Tongue (tissue), 2 donors: ENCODE measurements around the gene KRT76. TPM values are rescaled to one million over a fixed set of nuclear protein-coding genes. Genes with fewer than 3 reads are reported as not detected.
"Not testable (repeated sequence)": the region's sequence is repeated elsewhere in the genome, so short reads cannot be mapped to it uniquely, and the experiment has no call there.

Experiments
- DNase-seq: peaks from one replicate; pipeline ENCODE4 v3.0.0-alpha.2; 2015
- total RNA-seq: library from RNA; depleted of rRNA; stranded (reverse); fragments of >200 nt; gene quantifications from one replicate; pipeline ENCODE4 v1.2.3, GENCODE V29; 2014

KRT76 gene
- total RNA-seq, 1 donor from 2014 or later, result 0.31 TPM

DNA sequence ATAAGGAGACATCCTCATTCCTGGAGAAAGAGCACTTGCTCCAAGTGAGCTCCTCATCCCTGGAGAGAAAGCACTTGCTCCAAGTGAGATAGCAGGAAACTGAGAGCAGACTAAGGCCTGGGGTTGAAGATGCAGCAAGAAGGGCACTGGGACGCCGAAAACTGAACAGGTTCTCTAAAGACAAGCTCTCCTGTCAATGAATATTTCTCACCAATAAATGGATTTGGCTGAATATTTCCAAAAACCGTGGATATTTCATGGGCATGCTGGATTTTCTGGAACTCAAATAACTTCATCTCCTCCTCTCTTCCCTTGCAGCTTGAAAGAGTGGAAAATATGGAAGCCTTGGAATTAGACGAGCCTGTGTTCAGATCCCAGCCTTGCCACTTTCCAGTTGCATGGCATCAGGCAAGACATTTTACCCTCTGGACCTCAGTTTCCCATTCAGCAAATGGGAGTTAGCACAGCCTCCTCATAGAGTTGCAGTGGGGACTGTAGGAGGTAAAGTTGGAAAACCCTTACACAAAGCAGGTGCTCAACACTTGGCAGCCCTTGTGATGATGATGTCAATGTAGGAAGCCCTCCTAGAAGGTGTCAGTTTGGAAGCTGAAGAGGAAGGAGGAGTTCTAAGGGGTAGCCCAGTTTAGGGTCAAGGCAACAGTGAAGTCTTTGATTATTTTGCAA, 4.4 kb upstream of the KRT76 start:
- DNase-seq, result no peak

DNA sequence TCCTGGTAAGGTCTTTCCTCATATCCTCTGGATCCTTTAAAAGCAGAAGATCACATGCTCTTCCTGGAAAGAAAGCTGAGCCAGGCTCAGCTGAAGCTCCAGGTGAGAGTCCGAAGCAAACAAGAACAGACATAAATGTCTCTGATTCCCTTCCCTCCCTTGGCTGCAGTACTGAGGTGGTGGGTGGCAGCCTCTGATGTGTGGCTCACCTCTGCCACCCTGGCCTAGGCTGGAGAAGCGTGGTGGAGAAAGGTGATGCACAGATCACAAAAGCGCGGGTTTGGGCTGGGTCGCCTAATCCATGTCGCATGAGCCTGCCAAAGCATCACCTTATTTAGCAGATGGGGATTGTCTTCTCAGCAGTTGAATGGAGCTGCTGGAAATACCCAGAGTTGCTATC, 2.8 kb upstream of the KRT76 start:
- DNase-seq, result no peak

DNA sequence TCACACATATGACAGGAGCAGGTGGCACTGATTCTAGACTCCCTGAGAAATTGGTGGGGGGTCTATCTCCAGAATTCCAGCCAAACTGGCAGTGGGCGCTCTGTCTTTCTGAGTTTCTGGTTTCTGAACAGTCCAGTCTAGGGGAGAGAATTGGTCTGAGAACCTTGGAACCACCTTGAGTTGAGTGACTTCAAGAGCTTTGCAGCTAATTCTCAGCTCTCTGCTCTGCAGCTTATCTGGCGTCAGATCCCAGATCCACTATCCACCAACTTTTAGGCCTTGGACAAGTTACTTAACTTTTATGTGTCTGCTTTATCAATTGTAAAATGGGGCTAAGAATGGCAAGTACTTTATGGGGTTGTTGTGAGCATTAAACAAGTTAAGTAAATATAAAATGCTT, 1.7 kb upstream of the KRT76 start:
- no peak for DNase-seq

DNA sequence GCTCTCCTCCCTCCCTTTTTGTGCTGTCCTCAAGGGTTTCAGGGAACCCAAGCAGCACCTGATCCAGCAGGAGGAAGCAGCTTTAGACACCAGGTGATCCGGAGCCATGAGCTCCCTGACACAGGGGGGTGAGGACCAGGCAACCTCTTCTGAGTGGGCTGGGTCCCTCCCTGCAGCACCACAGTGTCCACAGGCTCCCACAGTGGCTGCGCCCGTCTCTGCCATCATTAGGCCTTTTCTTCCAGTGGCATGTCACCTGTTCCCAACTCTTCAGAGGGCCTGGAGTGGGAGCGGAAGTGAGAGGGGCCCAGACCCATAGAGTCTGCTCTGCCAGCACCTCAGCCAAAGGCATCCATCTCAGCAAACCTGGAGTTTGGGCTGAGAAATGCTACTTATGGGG, 421 bp upstream of the KRT76 start:
- DNase-seq, result no peak

DNA sequence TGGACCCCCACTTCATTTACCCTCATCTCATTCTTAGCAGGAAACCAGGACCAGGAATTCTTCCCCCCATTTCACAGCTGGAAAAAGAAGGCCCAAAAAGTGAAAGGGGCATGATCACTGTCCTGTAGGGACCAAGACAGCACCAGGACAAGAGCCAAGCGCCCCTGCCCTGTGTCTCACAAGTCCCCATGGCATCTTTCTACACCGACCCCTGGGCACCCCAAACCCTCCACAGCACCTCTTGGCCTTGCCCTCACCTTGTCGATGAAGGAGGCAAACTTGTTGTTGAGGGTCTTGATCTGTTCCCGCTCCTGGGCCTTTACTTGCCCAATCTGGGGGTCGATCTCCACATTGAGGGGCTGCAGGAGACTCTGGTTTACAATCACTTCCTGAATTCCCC, 710 bp downstream of the KRT76 start:
- no peak for DNase-seq

DNA sequence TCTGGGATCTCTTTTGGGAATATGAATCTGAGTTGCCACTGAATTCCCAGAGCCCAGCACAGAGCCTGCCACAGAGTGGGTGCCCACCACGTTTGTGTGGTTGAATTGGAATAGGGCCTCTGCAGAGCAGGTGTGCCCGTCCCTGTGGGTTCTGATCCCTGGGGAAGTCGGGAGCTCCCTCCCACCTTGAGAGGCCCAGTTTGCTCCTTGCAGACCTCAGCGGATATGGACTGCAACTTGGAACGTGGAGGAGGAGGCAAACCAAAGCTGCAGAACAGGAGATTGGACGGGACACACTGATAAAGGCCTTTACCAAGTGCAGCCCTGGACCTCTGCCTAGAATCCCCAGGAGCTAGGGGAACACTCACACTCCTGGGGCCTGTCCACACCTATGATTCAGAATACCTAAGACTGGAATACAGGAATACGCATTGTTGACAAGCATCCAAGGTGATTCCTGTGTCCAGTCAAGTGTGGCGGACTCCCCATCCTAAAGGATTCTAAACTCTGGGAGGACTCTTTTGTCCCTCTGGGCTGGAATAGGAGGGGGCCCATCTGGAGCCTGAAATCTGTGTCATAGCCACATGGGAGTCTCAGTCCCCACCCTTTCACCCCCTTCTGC, 2.4 kb downstream of the KRT76 start:
- no peak for DNase-seq

DNA sequence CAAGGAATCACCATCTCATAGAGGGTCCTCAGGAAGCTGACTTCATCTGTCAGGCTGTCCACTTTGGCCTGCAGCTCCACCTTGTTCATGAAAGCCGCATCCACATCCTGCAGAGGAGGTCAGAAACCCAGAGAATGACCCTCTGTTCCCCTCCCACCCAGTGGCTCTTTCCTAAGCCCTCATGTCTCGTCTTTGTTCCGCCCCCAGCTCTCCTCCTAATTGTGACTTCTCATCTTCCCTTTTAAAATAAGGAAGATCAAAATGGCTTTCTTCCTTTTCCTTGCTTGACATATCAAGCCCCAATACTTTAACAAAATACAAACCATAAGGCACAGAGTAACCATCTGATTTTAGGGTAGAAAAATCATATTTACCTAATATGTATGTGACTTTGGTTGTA, 4.4 kb downstream of the KRT76 start:
- DNase-seq, result no peak

DNA sequence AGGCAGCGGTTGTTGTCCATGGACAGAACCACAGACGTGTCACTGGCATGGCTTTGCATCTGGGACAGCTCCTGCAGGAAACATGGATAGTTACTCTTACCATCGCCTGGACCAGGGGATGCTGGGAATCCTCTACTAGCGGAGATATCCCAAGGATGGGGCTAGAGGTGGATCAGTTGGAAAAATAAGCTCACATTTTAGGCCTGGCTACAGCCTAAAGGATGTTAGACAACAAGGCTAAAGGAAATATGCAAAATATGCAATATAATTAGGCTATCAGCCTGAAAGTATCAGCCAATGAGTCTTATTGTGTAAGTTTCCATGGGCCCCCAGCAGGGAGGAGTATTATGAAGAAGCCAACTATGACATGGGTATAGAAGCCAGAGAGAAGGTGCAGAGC, 5.0 kb downstream of the KRT76 start:
- no peak for DNase-seq

DNA sequence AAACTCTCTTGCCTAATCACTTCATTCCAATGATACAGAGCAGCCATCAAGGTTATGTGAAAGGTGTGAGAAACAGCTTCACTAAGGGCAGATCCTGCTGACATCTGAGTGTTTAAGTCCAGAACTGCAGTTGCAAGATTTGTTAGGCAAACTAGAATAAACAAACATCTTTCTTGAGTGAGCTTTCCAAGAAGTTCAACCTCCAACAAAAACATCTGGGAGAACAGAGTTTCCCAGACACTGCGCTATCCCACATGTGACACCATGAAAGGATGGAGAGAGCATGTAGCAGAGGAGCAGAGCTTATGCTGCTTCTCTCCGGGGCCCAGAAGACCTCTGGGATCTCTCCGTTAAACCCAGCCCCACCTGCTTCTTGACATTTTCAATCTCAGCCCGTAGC, 5.6 kb downstream of the KRT76 start:
- peak; percentile 52 for DNase-seq

DNA sequence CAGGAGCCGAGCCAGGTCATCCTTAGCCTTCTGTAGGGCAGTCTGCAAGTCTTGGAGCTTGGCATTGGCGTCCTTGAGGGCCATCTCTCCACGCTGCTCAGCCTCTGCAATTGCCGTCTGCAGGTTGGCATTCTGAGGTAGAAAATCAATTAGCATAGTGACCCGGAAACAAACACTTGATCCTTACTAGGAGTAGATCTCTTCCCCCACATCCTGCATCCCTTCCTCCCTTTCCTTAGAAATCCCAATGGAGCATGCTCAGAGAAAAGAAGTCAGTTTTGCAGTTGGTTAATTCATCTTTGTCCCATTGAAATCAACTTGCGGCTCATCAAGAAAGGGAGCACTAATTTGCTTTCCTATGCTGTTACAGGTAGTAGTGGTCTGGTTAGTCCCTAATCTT, 6.1 kb downstream of the KRT76 start:
- no peak for DNase-seq

DNA sequence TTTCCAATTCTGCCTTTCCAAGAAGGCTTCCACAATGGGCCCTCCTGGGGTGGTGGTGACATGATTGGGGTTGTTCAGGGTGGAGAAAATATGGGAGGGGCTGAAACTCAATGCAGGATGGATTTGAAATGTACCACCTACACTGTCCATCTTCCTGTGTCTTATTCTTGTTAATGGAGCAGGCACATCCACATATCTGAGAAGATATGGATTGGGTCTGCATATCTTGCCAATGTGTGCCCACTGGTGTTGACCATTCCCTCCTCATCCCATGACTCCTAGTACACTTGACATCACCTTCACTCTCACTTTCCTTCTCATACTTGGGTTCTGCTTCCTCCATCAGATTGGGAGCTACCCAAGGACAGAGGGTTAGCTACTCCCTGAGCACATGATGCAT, 7.2 kb downstream of the KRT76 start:
- DNase-seq, result no peak

DNA sequence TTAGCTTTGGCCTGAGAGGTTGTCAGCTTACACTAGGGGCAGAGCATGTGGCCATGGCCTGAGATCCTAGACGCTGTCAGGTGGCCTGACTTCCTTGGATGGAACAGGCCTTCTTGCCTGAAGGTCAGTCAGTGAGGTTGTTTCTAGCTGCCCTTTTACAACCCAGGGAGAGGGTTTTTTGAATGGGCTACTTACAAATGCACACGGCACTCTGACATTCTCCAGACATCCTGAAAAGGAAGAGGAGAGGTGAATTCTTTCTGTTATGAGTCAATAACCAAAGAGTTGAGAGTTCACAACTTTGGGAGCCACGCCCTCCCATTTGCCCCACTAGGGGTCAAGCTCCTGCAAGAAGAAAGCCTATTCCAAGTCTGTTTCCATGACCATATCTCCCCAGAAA, 7.8 kb downstream of the KRT76 start:
- no peak for DNase-seq

DNA sequence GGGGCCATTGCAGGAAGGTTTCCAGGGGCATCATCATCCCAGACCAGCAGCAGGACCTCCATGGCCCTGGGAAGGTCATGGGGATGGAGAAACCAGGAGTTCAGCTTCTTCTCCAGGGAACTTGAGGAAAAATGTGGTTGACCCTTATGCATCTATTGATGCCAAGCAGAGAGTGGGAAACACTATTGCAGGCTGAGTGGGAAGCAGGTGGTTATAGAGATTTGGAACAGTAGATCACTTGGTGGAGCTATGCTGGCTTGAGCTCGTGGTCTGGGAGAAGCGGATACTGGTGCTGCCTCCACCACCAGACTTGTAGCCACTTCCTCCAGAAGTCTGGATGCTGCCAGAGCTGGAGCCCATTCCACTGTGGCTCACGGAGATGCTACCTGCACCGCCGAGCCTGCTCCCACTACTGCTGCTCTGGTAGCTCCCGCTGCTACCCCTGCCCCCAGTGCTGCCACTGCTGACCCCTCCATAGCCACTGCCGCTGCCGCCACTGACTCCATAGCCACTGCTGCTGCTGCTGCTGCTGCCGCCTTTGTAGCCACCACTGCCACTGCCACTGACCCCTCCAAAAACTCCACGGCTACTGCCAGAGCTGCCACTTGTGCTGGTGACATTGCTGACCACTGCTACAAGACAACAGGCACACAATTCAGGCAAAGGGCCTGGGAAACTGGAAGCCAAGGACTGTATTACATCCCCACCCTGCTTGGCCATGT, 8.5 kb downstream of the KRT76 start:
- DNase-seq, result no peak

DNA sequence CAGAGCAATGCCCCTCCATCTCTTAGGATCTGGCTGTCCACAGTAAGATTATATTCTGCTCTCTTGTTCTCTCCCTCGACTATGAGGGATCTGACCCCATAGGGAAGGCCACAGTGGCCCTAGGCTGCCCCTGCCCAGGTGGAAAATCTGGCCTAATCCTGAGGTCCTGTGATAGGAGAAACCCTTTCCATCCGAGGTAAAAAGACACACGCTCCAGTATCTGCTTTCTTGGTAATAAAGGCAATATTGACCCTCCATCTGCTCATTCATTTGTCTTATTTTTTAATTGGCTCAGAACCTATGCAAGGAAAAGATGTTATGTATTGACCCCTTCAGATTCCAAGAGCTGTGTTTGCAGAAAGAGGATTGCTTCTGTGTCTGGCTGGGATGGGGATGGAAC, 9.7 kb downstream of the KRT76 start:
- DNase-seq, result no peak

DNA sequence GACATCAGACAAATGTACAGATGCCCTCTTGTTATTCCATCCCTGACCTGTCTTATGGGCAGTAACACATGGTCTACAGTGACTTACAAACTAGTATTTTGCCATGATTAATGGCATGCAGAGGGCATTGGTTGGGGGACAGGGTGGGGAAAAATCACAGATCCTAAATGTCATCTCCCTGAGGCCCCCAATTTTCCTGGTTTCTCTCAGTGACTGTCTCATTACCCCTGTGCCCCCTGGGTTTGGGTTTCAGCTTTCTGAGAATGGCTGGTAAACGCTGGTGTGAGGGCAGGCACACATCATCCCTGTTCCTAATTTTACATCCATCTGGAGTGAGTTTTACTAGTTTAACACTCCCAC, 10.1 kb downstream of the KRT76 start:
- no peak for DNase-seq

DNA sequence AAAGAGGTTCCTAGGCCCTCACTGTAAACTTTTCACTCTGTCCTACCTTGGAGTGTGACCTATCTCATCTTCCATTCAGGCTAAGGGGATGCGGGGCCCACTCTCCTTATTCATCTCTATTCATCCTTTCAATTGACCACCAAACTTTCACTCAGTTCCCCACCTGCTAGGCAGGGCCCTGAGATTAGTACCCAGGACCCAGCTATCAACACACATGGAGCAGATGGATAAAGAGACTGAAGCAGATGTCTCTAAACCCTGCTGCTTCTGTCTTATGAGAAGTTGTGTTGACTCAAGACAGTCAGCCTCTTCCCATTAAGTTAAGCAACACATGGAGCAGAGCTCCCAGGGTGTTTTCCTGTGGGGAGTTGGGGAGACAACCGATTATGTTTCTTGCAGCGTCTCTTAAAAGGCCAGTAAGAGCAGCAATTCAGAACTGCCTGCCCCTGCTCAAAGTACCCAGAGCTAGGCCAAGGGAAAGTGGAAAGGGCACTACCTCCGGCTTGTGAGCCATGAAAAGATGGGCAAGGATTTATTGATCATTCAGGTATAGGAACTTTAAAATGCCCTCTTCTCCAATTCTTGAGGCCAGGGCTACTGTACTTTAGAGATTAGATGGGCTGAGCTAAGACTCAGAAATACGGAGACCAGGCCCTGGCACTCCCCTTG, 10.7 kb downstream of the KRT76 start:
- no peak for DNase-seq

DNA sequence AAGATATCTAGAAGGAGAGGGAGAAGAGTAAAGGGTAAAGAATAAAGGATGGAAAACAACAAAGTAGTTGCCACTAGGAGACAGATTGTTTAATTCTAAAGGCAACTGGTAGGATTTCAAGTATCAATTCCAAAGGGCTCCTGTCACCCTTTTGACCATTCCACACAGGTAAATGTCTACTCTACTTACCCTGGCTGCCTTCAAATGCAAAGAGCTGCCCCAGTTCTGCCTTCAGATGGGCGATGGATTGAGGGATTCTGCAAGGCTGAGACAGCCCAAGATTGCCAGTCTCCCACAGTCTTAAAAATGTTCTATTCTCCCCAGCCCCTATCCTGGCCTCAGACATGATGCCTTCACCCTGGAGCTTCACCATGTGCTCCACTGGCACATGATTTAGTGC, 11.4 kb downstream of the KRT76 start:
- no peak for DNase-seq

DNA sequence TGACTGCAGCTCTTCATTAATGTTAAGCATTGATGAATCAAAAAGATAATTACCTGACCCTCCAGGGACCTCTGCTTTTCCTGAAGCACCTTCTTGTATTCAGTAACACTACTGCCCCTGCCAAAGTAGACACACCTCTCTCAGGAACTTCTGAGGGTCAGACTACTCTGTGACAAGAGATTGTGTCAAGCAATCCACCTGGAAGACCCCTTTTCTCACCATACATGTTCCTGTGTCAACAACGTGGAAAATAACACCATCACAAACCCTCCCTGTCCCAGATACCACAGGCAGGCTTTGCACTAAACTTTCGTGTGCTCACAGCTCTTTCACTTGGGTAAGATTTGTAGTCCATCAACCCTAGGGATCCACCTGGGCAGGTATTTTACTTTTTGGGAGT, 13.2 kb downstream of the KRT76 start:
- no peak for DNase-seq

DNA sequence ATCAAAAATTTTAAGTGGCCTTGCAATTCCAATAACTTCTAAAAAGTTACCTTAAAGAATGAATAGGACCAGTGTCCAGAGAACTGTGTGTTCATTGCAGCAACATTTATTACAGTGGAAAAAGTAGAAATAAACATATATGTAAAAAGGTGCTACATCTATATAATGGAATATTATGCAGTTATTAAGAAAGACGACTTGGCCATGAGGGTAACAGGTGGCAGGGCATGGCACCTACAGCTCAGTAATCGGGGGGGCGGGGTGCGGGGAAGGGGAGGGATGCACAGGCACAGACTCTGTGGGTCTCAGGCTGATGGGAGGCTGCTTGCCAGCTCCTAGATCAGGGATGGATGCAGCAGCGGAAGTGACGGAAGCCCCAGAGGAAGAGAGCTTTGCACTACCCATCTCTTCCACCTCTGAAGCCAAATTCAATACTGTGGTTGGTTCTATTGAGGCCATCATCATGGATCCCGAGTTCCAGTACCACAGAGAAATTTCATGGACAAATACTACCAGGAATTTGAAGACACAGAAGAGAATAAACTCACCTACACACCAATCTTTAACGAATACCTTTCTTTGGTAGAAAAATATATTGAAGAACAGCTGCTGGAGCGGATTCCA, 14.0 kb downstream of the KRT76 start:
- DNase-seq, result no peak

DNA sequence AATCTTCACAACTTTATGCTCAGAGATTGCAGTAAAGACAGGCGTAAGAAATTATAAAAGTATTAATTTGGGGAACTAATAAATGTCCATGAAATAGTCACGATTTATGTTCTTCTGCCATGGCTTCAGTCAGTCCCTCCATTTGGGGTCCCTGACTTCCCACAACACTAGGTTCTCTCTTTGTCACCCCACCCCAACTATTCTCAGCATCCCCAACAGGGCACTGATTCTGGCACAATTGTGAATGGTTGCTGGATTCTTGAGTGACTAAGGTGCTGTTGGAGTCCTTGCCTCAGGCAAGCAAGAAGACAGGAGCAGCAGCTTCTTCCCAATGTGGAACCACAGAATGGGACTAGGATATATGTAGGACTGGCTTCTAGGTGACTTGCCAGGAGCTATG, 15.3 kb downstream of the KRT76 start:
- DNase-seq, result no peak

DNA sequence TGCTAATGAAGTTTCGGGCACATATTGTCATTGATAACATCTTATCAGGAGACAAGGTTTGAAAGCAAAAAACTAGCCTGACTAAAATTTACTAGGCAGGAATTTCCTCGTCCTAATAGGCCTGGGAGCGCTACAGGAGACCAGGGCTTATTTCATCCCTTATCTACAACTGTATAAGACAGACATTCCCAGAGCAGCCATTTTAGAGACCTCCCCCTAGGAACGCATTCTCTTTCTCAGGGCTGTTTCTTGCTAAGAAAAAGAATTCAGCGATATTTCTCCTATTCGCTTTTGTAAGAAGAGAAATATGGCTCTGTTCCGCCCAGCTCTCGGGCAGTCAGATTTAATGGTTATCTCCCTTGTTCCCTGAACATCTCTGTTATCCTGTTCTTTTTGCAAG, 15.9 kb downstream of the KRT76 start:
- DNase-seq, result not testable (repeated sequence)

DNA sequence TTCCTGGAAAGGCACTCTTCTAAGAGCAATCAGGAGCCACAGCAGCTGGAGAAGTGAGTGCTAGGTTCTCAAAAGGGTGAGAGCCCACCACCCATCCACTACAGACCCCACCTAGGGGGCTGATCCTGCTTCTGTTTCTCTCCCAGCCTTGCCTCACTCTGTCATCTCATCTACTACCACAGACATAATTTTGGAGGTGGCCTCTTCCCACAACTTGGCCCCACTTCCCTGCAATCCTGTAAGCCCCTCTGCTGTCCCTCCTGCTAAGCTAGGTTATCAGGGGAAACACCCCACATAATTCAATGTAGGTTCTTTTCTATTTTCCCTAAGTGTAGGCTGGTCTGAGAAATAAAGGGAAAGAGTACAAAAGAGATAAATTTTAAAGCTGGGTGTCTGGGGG, 16.5 kb downstream of the KRT76 start:
- no peak for DNase-seq

DNA sequence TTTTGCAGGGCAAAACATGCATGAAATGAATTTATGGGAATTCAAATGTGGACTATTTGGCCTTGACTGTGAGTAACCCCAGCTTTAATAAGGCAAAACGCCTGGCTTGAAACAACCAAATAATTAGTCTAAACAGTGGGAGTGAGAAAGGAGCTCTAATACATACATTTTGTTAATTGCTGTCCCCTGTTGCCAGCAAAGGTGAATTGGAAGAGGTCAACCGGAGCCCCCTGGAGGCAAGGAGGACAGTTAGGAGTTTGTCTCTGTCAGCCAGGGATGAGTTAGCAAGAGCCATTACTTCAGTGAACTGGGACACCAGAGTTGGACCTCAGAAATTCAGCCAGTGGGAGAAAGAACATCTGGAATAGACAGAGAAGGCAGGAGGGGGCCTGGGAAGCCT, 17.4 kb downstream of the KRT76 start:
- DNase-seq, result no peak
